ENCODE results near the gene OGT. TPM values are rescaled to one million over a fixed set of nuclear protein-coding genes. Genes with fewer than 3 reads are reported as not detected.

Gene OGT
- total and polyA plus RNA-seq, 2 donors from 2014 or later, result 32.2 to 147 TPM

GRCh38 chrX:71579136-71579989 lies 46.5 kb downstream of the OGT start:
- DNase-seq, result no peak
- no peak for TF ChIP-seq CTCF (IDR thresholded peaks at IDR 0.05; ENCODE audit: borderline replicate concordance, extremely low read depth, insufficient read depth)
- no peaks in the 10 kb centered on the region for H3K9me3 ChIP-seq (ENCODE audit: control insufficient read depth in 2 of 3, insufficient read depth in 1 of 3, low read length in 3 of 3)
- no peak overlapping the region for H3K4me3 ChIP-seq (ENCODE audit: low read length in 3 of 3)
- peaks cover 0 to 6% (median 0%) of the 10 kb centered on the region in 3 donors for H3K36me3 ChIP-seq (ENCODE audit: control insufficient read depth in 2 of 3, insufficient read depth in 3 of 3, low read length in 3 of 3)
- H3K4me1 ChIP-seq (ENCODE audit: control insufficient read depth in 2 of 3, insufficient read depth in 2 of 3, low read depth in 1 of 3, low read length in 3 of 3), result no peaks in the 10 kb centered on the region
- no peaks in the 10 kb centered on the region for H3K27me3 ChIP-seq (ENCODE audit: control insufficient read depth, insufficient read depth, low read length)
- no peak for FAIRE-seq
- H3K9ac ChIP-seq (ENCODE audit: low read length in 3 of 3), result no peak overlapping the region
- H3K27ac ChIP-seq (ENCODE audit: low read depth in 2 of 2, low read length in 2 of 2), result no peak overlapping the region
- intact Hi-C loops (cut with DNase I), result no loop called here

GRCh38 chrX:71579990-71580380 lies 47.1 kb downstream of the OGT start:
- H3K4me1 ChIP-seq (ENCODE audit: control insufficient read depth in 2 of 3, insufficient read depth in 2 of 3, low read depth in 1 of 3, low read length in 3 of 3), result no peaks in the 10 kb centered on the region
- no peak for DNase-seq
- no peak for TF ChIP-seq CTCF (IDR thresholded peaks at IDR 0.05; ENCODE audit: borderline replicate concordance, extremely low read depth, insufficient read depth)
- H3K9me3 ChIP-seq (ENCODE audit: control insufficient read depth in 2 of 3, insufficient read depth in 1 of 3, low read length in 3 of 3), result no peaks in the 10 kb centered on the region
- intact Hi-C loops (cut with DNase I), result no loop called here
- no peak overlapping the region for H3K27ac ChIP-seq (ENCODE audit: low read depth in 2 of 2, low read length in 2 of 2)
- peaks cover 0 to 1% (median 0%) of the 10 kb centered on the region in 3 donors for H3K36me3 ChIP-seq (ENCODE audit: control insufficient read depth in 2 of 3, insufficient read depth in 3 of 3, low read length in 3 of 3)
- no peak for FAIRE-seq
- no peak overlapping the region for H3K9ac ChIP-seq (ENCODE audit: low read length in 3 of 3)
- no peaks in the 10 kb centered on the region for H3K27me3 ChIP-seq (ENCODE audit: control insufficient read depth, insufficient read depth, low read length)
- no peak overlapping the region for H3K4me3 ChIP-seq (ENCODE audit: low read length in 3 of 3)

GRCh38 chrX:71581210-71581609 lies 48.3 kb downstream of the OGT start:
- no peaks in the 10 kb centered on the region for H3K9me3 ChIP-seq (ENCODE audit: control insufficient read depth in 2 of 3, insufficient read depth in 1 of 3, low read length in 3 of 3)
- H3K4me3 ChIP-seq (ENCODE audit: low read length in 3 of 3), result no peak overlapping the region
- no peaks in the 10 kb centered on the region for H3K27me3 ChIP-seq (ENCODE audit: control insufficient read depth, insufficient read depth, low read length)
- intact Hi-C loops (cut with DNase I), result no loop called here
- H3K36me3 ChIP-seq (ENCODE audit: control insufficient read depth in 2 of 3, insufficient read depth in 3 of 3, low read length in 3 of 3), result no peaks in the 10 kb centered on the region
- no peak for DNase-seq
- TF ChIP-seq CTCF (IDR thresholded peaks at IDR 0.05; ENCODE audit: borderline replicate concordance, extremely low read depth, insufficient read depth), result no peak
- FAIRE-seq, result no peak
- no peak overlapping the region for H3K27ac ChIP-seq (ENCODE audit: low read depth in 2 of 2, low read length in 2 of 2)
- H3K4me1 ChIP-seq (ENCODE audit: control insufficient read depth in 2 of 3, insufficient read depth in 2 of 3, low read depth in 1 of 3, low read length in 3 of 3), result no peaks in the 10 kb centered on the region
- no peak overlapping the region for H3K9ac ChIP-seq (ENCODE audit: low read length in 3 of 3)

All from kidney (tissue), 14 donors.